Activated naive CD4-positive, alpha-beta T cell treated with anti-CD3 and anti-CD28 coated beads for 36 hours (primary cell): Measurements from ENCODE around the gene MICOS13. TPM values are rescaled to one million over a fixed set of nuclear protein-coding genes. Genes with fewer than 3 reads are reported as not detected.

ENCODE experiments used
- total RNA-seq, 2 experiments: library from RNA; stranded (reverse); gene quantifications; one replicate each; pipeline ENCODE4 v1.2.3, GENCODE V29; 2021

MICOS13 gene
- total RNA-seq, 2 experiments from 2014 or later: 43.3 to 44.8 TPM

Other genes starting within 250 kb of the MICOS13 start
- gene ZNRF4, start 225.1 kb downstream of the MICOS13 start, total RNA-seq: not detected
- gene TINCR, start 112.6 kb downstream of the MICOS13 start, total RNA-seq: 1 to 10 TPM in 1 of 2 experiments, under 1 TPM in 1; 0.83 to 1.0 TPM
- 100 to 1,000 TPM; 108 to 118 TPM for gene SAFB2, start 57.7 kb downstream of the MICOS13 start, total RNA-seq
- 100 to 1,000 TPM; 120 to 129 TPM for gene SAFB, start 57.4 kb downstream of the MICOS13 start, total RNA-seq
- gene HSD11B1L, start 511 bp upstream of the MICOS13 start, total RNA-seq: 1 to 10 TPM; 2.6 to 3.0 TPM
- 1,000 to 10,000 TPM; 1,916 to 2,003 TPM for gene RPL36, start 9.8 kb upstream of the MICOS13 start, total RNA-seq
- 100 to 1,000 TPM; 223 to 229 TPM for gene LONP1, start 39.6 kb upstream of the MICOS13 start, total RNA-seq
- gene CATSPERD, start 40.1 kb upstream of the MICOS13 start, total RNA-seq: not detected
- 1 to 10 TPM; 1.1 to 1.5 TPM for gene PRR22, start 104.2 kb upstream of the MICOS13 start, total RNA-seq
- 10 to 100 TPM; 43.1 to 45.2 TPM for gene DUS3L, start 110.6 kb upstream of the MICOS13 start, total RNA-seq
- under 1 TPM; 0.38 to 0.42 TPM for gene NRTN, start 124.6 kb upstream of the MICOS13 start, total RNA-seq
- gene FUT6, start 159.2 kb upstream of the MICOS13 start, total RNA-seq: not detected
- gene FUT3, start 170.9 kb upstream of the MICOS13 start, total RNA-seq: not detected
- under 1 TPM; 0.19 to 0.30 TPM for gene FUT5, start 190.0 kb upstream of the MICOS13 start, total RNA-seq
- 100 to 1,000 TPM; 226 to 228 TPM for gene NDUFA11, start 223.3 kb upstream of the MICOS13 start, total RNA-seq
- gene VMAC, start 224.4 kb upstream of the MICOS13 start, total RNA-seq: 1 to 10 TPM; 1.5 to 2.0 TPM
- 1 to 10 TPM; 2.1 to 2.8 TPM for gene CAPS, start 233.7 kb upstream of the MICOS13 start, total RNA-seq